ENCODE data around the gene EML3. TPM values are rescaled to one million over a fixed set of nuclear protein-coding genes. Genes with fewer than 3 reads are reported as not detected.
"Not testable (repeated sequence)": the region's sequence is repeated elsewhere in the genome, so short reads cannot be mapped to it uniquely, and the experiment has no call there.

Gene EML3
- total and polyA plus RNA-seq, 5 donors from 2014 or later, result 16.1 to 165 (median 16.8) TPM

- no peak for ATAC-seq (ENCODE audit: low read depth in 2 of 2)
- peaks cover 35% of the 10 kb centered on the region for H3K4me1 ChIP-seq (ENCODE audit: control insufficient read depth, insufficient read depth, low read length, poor library complexity, severe bottlenecking)
- peak overlapping the region; percentile 91 for H3K4me3 ChIP-seq (ENCODE audit: low read depth, low read length)
- H3K36me3 ChIP-seq (ENCODE audit: control insufficient read depth, insufficient read depth, low read length), result peaks cover 53% of the 10 kb centered on the region
- no peak for DNase-seq
- peak overlapping the region; percentile 91 to 99 (median 96) for H3K4me3 Mint-ChIP-seq
- no peaks in the 10 kb centered on the region for H3K27me3 ChIP-seq (ENCODE audit: control insufficient read depth, insufficient read depth, low read length)
- H3K27me3 Mint-ChIP-seq, result no peaks in the 10 kb centered on the region
- H3K9me3 ChIP-seq (ENCODE audit: control insufficient read depth in 2 of 2, low read length in 2 of 2), result no peaks in the 10 kb centered on the region
- H3K27ac Mint-ChIP-seq, result peak overlapping the region; percentile 80 to 94 (median 92)
- H3K27ac ChIP-seq (ENCODE audit: insufficient read depth, low read length, poor library complexity, severe bottlenecking), result peak overlapping the region; percentile 6
- H3K9me3 Mint-ChIP-seq, result no peaks in the 10 kb centered on the region
- H3K36me3 Mint-ChIP-seq, result peaks cover 34% of the 10 kb centered on the region
- peaks cover 6 to 64% (median 41%) of the 10 kb centered on the region in 4 donors for H3K4me1 Mint-ChIP-seq
Observed at GRCh38 chr11:62572431-62572830, 40.1 kb downstream of the EML3 start.

- H3K27me3 ChIP-seq (ENCODE audit: control insufficient read depth, insufficient read depth, low read length); H3K9me3 ChIP-seq (ENCODE audit: control insufficient read depth in 2 of 2, low read length in 2 of 2); H3K4me3 ChIP-seq (ENCODE audit: low read depth, low read length); H3K27ac ChIP-seq (ENCODE audit: insufficient read depth, low read length, poor library complexity, severe bottlenecking); DNase-seq; H3K9me3 Mint-ChIP-seq; H3K27me3 Mint-ChIP-seq; ATAC-seq (ENCODE audit: low read depth in 2 of 2): not testable (repeated sequence)
- Mint-ChIP-seq H3K27ac (peak overlapping the region; percentile 7 to 73 (median 31)), H3K36me3 (peaks cover 37% of the 10 kb centered on the region), H3K4me3 (peak overlapping the region in 3 of 4 donors; percentile 20 to 96 (median 63)), H3K4me1 (peaks cover 12 to 72% (median 45%) of the 10 kb centered on the region in 4 donors)
- H3K36me3 ChIP-seq (ENCODE audit: control insufficient read depth, insufficient read depth, low read length), result peaks cover 54% of the 10 kb centered on the region
- peaks cover 35% of the 10 kb centered on the region for H3K4me1 ChIP-seq (ENCODE audit: control insufficient read depth, insufficient read depth, low read length, poor library complexity, severe bottlenecking)
Observed at GRCh38 chr11:62571493-62571892, 41.1 kb downstream of the EML3 start.

GRCh38 chr11:62570903-62571302 is 41.7 kb downstream of the EML3 start:
- not testable (repeated sequence) for H3K27me3 Mint-ChIP-seq; DNase-seq; H3K27me3 ChIP-seq (ENCODE audit: control insufficient read depth, insufficient read depth, low read length); ATAC-seq (ENCODE audit: low read depth in 2 of 2); H3K9me3 ChIP-seq (ENCODE audit: control insufficient read depth in 2 of 2, low read length in 2 of 2); H3K9me3 Mint-ChIP-seq; H3K27ac ChIP-seq (ENCODE audit: insufficient read depth, low read length, poor library complexity, severe bottlenecking); H3K4me3 ChIP-seq (ENCODE audit: low read depth, low read length)
- Histone ChIP-seq H3K36me3 (ENCODE audit: control insufficient read depth, insufficient read depth, low read length) (peaks cover 56% of the 10 kb centered on the region), H3K4me1 (ENCODE audit: control insufficient read depth, insufficient read depth, low read length, poor library complexity, severe bottlenecking) (peaks cover 35% of the 10 kb centered on the region)
- Mint-ChIP-seq H3K4me1 (peaks cover 12 to 77% (median 46%) of the 10 kb centered on the region in 4 donors), H3K36me3 (peaks cover 40% of the 10 kb centered on the region), H3K27ac (peak overlapping the region; percentile 60 to 73 (median 65)), H3K4me3 (peak overlapping the region in 3 of 4 donors; percentile 20 to 96 (median 53))

- ATAC-seq (ENCODE audit: low read depth in 2 of 2), result no peak
- Mint-ChIP-seq H3K36me3 (peaks cover 46% of the 10 kb centered on the region), H3K27ac (no peak overlapping the region)
Observed at GRCh38 chr11:62569611-62570010, 43.0 kb downstream of the EML3 start.

DNA sequence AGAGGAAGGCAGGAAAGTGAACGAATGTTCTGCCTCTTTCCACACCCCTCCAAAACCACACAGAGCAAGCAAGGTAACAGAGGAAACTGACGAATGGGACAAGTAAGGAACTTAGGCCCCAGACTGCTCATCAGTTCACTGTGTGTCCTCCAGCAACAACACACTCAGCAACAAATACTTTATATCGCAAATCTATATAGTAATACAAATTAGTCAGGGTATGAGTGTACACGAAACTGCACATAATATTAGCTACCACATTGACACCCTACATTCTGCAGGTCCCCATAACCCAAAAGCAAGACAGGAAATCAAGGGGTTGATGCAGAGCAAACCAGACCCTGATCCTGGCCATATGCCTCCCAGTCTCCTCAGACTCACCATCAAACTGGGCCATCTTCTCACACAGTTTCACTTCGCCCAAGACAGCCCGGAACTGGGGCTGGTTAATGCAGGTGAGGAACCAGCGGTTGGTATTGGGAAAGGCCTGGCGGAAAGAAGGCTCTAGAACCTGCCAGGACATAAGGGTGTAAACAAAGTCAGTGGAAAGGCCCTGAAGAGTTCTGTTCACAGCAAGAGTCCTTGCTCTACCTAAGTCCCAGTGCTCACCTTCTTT is 45.4 kb downstream of the EML3 start:
- Mint-ChIP-seq H3K27ac (peak overlapping the region in 2 of 3 donors; percentile 32 to 75), H3K36me3 (peaks cover 42% of the 10 kb centered on the region), H3K4me3 (peak overlapping the region in 2 of 4 donors; percentile 17 to 64), H3K27me3 (no peaks in the 10 kb centered on the region), H3K4me1 (peaks cover 15 to 53% (median 38%) of the 10 kb centered on the region in 4 donors), H3K9me3 (no peaks in the 10 kb centered on the region)
- H3K9me3 ChIP-seq (ENCODE audit: control insufficient read depth in 2 of 2, low read length in 2 of 2), result no peaks in the 10 kb centered on the region
- no peak overlapping the region for H3K4me3 ChIP-seq (ENCODE audit: low read depth, low read length)
- H3K36me3 ChIP-seq (ENCODE audit: control insufficient read depth, insufficient read depth, low read length), result peaks cover 74% of the 10 kb centered on the region
- H3K4me1 ChIP-seq (ENCODE audit: control insufficient read depth, insufficient read depth, low read length, poor library complexity, severe bottlenecking), result peaks cover 13% of the 10 kb centered on the region
- no peak overlapping the region for H3K27ac ChIP-seq (ENCODE audit: insufficient read depth, low read length, poor library complexity, severe bottlenecking)
- ATAC-seq (ENCODE audit: low read depth in 2 of 2) (no peak), DNase-seq (no peak)
- no peaks in the 10 kb centered on the region for H3K27me3 ChIP-seq (ENCODE audit: control insufficient read depth, insufficient read depth, low read length)

More at GRCh38 chr11:62569611-62570010, 43.0 kb downstream of the EML3 start:
- Histone ChIP-seq H3K36me3 (ENCODE audit: control insufficient read depth, insufficient read depth, low read length) (peaks cover 67% of the 10 kb centered on the region), H3K27ac (ENCODE audit: insufficient read depth, low read length, poor library complexity, severe bottlenecking) (no peak overlapping the region), H3K27me3 (ENCODE audit: control insufficient read depth, insufficient read depth, low read length) (no peaks in the 10 kb centered on the region), H3K4me1 (ENCODE audit: control insufficient read depth, insufficient read depth, low read length, poor library complexity, severe bottlenecking) (peaks cover 27% of the 10 kb centered on the region), H3K9me3 (ENCODE audit: control insufficient read depth in 2 of 2, low read length in 2 of 2) (no peaks in the 10 kb centered on the region), H3K4me3 (ENCODE audit: low read depth, low read length) (no peak overlapping the region)
- Mint-ChIP-seq H3K4me3 (peak overlapping the region in 1 of 4 donors; percentile 53), H3K27me3 (no peaks in the 10 kb centered on the region), H3K4me1 (peaks cover 18 to 76% (median 47%) of the 10 kb centered on the region in 4 donors), H3K9me3 (no peaks in the 10 kb centered on the region)
- no peak for DNase-seq

DNA sequence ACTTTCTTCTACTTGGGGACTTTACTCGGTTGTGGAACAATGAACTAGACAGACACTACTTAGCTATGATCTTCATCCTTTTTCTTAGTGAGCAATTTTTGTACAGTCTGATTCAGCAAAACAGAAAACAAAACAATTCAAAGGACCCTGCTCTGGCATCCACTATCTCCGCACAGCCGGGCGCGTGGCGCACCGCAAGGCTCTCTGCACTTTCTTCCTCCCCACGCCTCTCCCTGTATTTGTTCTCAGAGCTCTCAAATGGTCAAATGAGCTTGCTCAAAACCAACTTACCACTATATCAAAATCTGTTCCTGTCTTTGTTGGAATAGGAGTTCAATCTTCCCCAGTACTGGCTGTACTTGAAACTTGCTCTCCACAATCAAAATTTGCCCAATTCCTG is 46.3 kb downstream of the EML3 start:
- no peak for DNase-seq
- H3K27ac Mint-ChIP-seq, result no peak overlapping the region
- H3K27me3 Mint-ChIP-seq, result no peaks in the 10 kb centered on the region
- no peaks in the 10 kb centered on the region for H3K27me3 ChIP-seq (ENCODE audit: control insufficient read depth, insufficient read depth, low read length)
- peaks cover 41% of the 10 kb centered on the region for H3K36me3 Mint-ChIP-seq
- peaks cover 68% of the 10 kb centered on the region for H3K36me3 ChIP-seq (ENCODE audit: control insufficient read depth, insufficient read depth, low read length)
- no peak overlapping the region for H3K27ac ChIP-seq (ENCODE audit: insufficient read depth, low read length, poor library complexity, severe bottlenecking)
- H3K4me3 ChIP-seq (ENCODE audit: low read depth, low read length), result no peak overlapping the region
- H3K9me3 Mint-ChIP-seq, result no peaks in the 10 kb centered on the region
- peaks cover 4% of the 10 kb centered on the region for H3K4me1 ChIP-seq (ENCODE audit: control insufficient read depth, insufficient read depth, low read length, poor library complexity, severe bottlenecking)
- peak overlapping the region in 1 of 4 donors; percentile 64 for H3K4me3 Mint-ChIP-seq
- no peaks in the 10 kb centered on the region for H3K9me3 ChIP-seq (ENCODE audit: control insufficient read depth in 2 of 2, low read length in 2 of 2)
- no peak for ATAC-seq (ENCODE audit: low read depth in 2 of 2)
- peaks cover 11 to 50% (median 34%) of the 10 kb centered on the region in 4 donors for H3K4me1 Mint-ChIP-seq

DNA sequence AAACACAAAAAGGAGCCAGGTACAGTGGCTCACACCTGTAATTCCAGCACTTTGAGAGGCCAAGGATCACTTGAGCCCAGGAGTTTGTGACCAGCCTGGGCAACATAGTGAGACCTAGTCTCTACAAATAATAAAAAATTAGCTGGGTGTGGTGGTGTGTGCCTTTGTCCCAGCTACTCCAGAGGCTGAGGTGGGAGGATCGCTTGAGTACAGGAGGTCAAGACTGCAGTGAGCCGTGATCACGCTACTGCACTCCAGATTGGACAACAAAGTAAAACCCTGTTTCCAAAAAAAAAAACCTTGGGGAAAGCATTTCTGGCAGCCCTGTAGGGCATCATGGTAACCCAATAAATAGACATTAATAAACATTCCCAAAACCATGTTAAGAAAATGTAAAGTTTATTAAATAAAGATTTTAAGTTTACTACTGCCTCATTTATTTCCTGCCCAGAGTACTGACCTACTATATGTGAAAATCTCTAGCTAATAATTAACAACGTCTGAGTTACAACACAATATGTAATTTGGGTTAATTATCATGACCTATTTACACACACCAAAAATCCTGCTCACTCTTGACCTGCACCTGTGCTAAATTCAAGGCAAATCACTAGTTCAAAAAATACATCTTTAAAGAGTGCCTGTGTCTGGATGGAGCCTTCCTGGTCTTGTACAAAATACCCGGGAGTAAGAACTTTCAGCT is 47.3 kb downstream of the EML3 start:
- Histone ChIP-seq H3K36me3 (ENCODE audit: control insufficient read depth, insufficient read depth, low read length) (peaks cover 58% of the 10 kb centered on the region), H3K9me3 (ENCODE audit: control insufficient read depth in 2 of 2, low read length in 2 of 2) (no peaks in the 10 kb centered on the region), H3K27ac (ENCODE audit: insufficient read depth, low read length, poor library complexity, severe bottlenecking) (no peak overlapping the region), H3K27me3 (ENCODE audit: control insufficient read depth, insufficient read depth, low read length) (no peaks in the 10 kb centered on the region), H3K4me3 (ENCODE audit: low read depth, low read length) (no peak overlapping the region), H3K4me1 (ENCODE audit: control insufficient read depth, insufficient read depth, low read length, poor library complexity, severe bottlenecking) (peaks cover 11% of the 10 kb centered on the region)
- Mint-ChIP-seq H3K9me3 (no peaks in the 10 kb centered on the region), H3K27ac (peak overlapping the region in 1 of 3 donors; percentile 20), H3K4me1 (peaks cover 16 to 51% (median 34%) of the 10 kb centered on the region in 4 donors), H3K36me3 (peaks cover 37% of the 10 kb centered on the region), H3K27me3 (no peaks in the 10 kb centered on the region), H3K4me3 (no peak overlapping the region)
- DNase-seq (no peak), ATAC-seq (ENCODE audit: low read depth in 2 of 2) (no peak)

Data from CD4-positive, CD25-positive, alpha-beta regulatory T cell (primary cell).